SK-N-SH (cell line): ENCODE measurements around the gene P2RX1. TPM values are rescaled to one million over a fixed set of nuclear protein-coding genes. Genes with fewer than 3 reads are reported as not detected.

ENCODE experiments used
- CTCF ChIA-PET: fragments of 300-600, 350-600 bp; formaldehyde crosslinking; extraction: SDS; loops from one replicate; lab custom pipeline; 2021; lab: Yijun Ruan, JAX
- POLR2A ChIA-PET: fragments of 350-600 bp; sonication (Branson Sonifier 250); formaldehyde crosslinking; extraction: SDS; loops from one replicate; lab custom pipeline; 2020; ENCODE audit warnings: antibody characterized with exemption, inconsistent platforms; lab: Yijun Ruan, JAX
- DNase-seq: peaks from one replicate; pipeline ENCODE4 v3.0.0; 2012
- H2AFZ ChIP-seq: fragments of 200-600 bp; sonication (generic); 2 replicates; pipeline ENCODE4 v1.8.1; 2016; ENCODE audit warnings: antibody characterized with exemption, mild to moderate bottlenecking, low read depth
- H3F3A ChIP-seq: fragments of 200-600 bp; sonication (generic); replicated peaks from 2 replicates; pipeline ENCODE3; 2016; ENCODE audit warnings: antibody characterized with exemption, mild to moderate bottlenecking; ENCODE audit not compliant: insufficient read depth
- H3K27ac ChIP-seq, 2 experiments: fragments of 200-500 bp in 1 of 2; fragments of 200-600 bp in 1 of 2; sonication (Bioruptor generic) in 1 of 2; sonication (generic), shearing (Covaris generic) in 1 of 2; 2 replicates each; pipeline versions ENCODE4 v1.5.1 to v1.6.1; 2014 to 2016; ENCODE audit warnings: low read depth in 2 of 2, inconsistent platforms in 1 of 2, low read length in 1 of 2, mild to moderate bottlenecking in 1 of 2, mixed read lengths in 1 of 2
- H3K27me3 ChIP-seq: fragments of 200-600 bp; sonication (generic), shearing (Covaris generic); 2 replicates; pipeline ENCODE4 v1.6.1; 2016; ENCODE audit warnings: mixed run types; ENCODE audit not compliant: insufficient read depth
- H3K36me3 ChIP-seq, 2 experiments: fragments of 200-500 bp in 1 of 2; fragments of 200-600 bp in 1 of 2; sonication (Bioruptor generic) in 1 of 2; sonication (generic) in 1 of 2; replicated peaks in 1 of 2; 2 replicates each; pipeline versions ENCODE3 to v1.5.1; 2014 to 2016; ENCODE audit warnings: low read length in 1 of 2, mild to moderate bottlenecking in 1 of 2; ENCODE audit not compliant: insufficient read depth in 2 of 2, control insufficient read depth in 1 of 2
- H3K4me1 ChIP-seq, 2 experiments: fragments of 200-500 bp in 1 of 2; fragments of 200-600 bp in 1 of 2; sonication (Bioruptor generic) in 1 of 2; sonication (generic), shearing (Covaris generic) in 1 of 2; 2 replicates each; pipeline versions ENCODE4 v1.5.1 to v1.6.1; 2014 to 2016; ENCODE audit warnings: low read depth in 1 of 2, low read length in 1 of 2, mixed run types in 1 of 2; ENCODE audit not compliant: insufficient read depth in 2 of 2, control insufficient read depth in 1 of 2
- H3K4me2 ChIP-seq: fragments of 200-600 bp; sonication (generic), shearing (Covaris generic); 2 replicates; pipeline ENCODE4 v1.6.1; 2017; ENCODE audit warnings: mixed run types
- H3K4me3 ChIP-seq, 2 experiments: fragments of 200-500 bp in 1 of 2; fragments of 200-600 bp in 1 of 2; sonication (Bioruptor generic) in 1 of 2; sonication (generic), shearing (Covaris generic) in 1 of 2; 2 replicates each; pipeline versions ENCODE4 v1.5.1 to v1.8.1; 2014 to 2016; ENCODE audit warnings: low read depth in 2 of 2, inconsistent platforms in 1 of 2, low read length in 1 of 2, mild to moderate bottlenecking in 1 of 2, mixed read lengths in 1 of 2, moderate library complexity in 1 of 2
- H3K79me2 ChIP-seq: fragments of 200-600 bp; sonication (generic); 2 replicates; pipeline ENCODE4 v1.8.1; 2017; ENCODE audit warnings: mild to moderate bottlenecking; ENCODE audit not compliant: insufficient read depth
- H3K9ac ChIP-seq: fragments of 200-600 bp; sonication (generic); 2 replicates; pipeline ENCODE4 v1.6.1; 2017; ENCODE audit warnings: mixed run types
- H3K9me2 ChIP-seq: fragments of 200-600 bp; sonication (generic); 2 replicates; pipeline ENCODE4 v1.6.1; 2017; ENCODE audit warnings: mixed run types
- H3K9me3 ChIP-seq: fragments of 200-600 bp; sonication (generic); 2 replicates; pipeline ENCODE4 v1.6.1; 2017; ENCODE audit warnings: mixed run types, mild to moderate bottlenecking, moderate library complexity
- H4K20me1 ChIP-seq: fragments of 200-600 bp; sonication (generic); 2 replicates; pipeline ENCODE4 v1.6.1; 2017; ENCODE audit warnings: mild to moderate bottlenecking, mixed run types; ENCODE audit not compliant: insufficient read depth
- CHD2 ChIP-seq: fragments of 150-350 bp; IDR thresholded peaks from 2 replicates; pipeline ENCODE4 v1.6.1; 2018; ENCODE audit warnings: low read length; ENCODE audit not compliant: partially characterized antibody
- EP300 ChIP-seq, 2 experiments: IDR thresholded peaks; 2 replicates each; pipeline versions ENCODE4 v1.4.0 to v1.6.1; 2012; ENCODE audit warnings: borderline replicate concordance in 1 of 2, low read depth in 1 of 2, low read length in 1 of 2
- FOXJ3 ChIP-seq: sonication (generic); formaldehyde crosslinking; IDR thresholded peaks from 2 replicates; pipeline ENCODE4 v1.5.1; 2020; ENCODE audit warnings: mild to moderate bottlenecking, missing genetic modification reagents
- FOXM1 ChIP-seq: IDR thresholded peaks from 2 replicates; pipeline ENCODE4 v1.4.0; 2012; ENCODE audit warnings: low read depth, mild to moderate bottlenecking
- GATA2 ChIP-seq: sonication (generic); formaldehyde crosslinking; IDR thresholded peaks from 2 replicates; pipeline ENCODE4 v1.5.0; 2020; ENCODE audit warnings: mild to moderate bottlenecking, missing genetic modification reagents
- JUND ChIP-seq: IDR thresholded peaks from 2 replicates; pipeline ENCODE4 v1.4.0; 2012
- MEF2A ChIP-seq: IDR thresholded peaks from 2 replicates; pipeline ENCODE4 v1.4.0; 2012; ENCODE audit warnings: low read depth, borderline replicate concordance
- MXI1 ChIP-seq: IDR thresholded peaks from 2 replicates; pipeline ENCODE4 v1.6.1; 2012; ENCODE audit warnings: mild to moderate bottlenecking, low read depth, low read length, improper control_type of control experiment
- NRF1 ChIP-seq: IDR thresholded peaks from 2 replicates; pipeline ENCODE4 v1.6.1; 2012; ENCODE audit warnings: low read depth, mild to moderate bottlenecking, low read length
- RAD21 ChIP-seq: IDR thresholded peaks from 2 replicates; pipeline ENCODE4 v1.6.1; 2012; ENCODE audit warnings: mild to moderate bottlenecking, low read length
- RFX5 ChIP-seq: IDR thresholded peaks from 2 replicates; pipeline ENCODE4 v1.6.1; 2012; ENCODE audit warnings: mild to moderate bottlenecking, improper control_type of control experiment, low read length
- SIN3A ChIP-seq: IDR thresholded peaks from 2 replicates; pipeline ENCODE4 v1.6.1; 2012; ENCODE audit warnings: low read depth, mild to moderate bottlenecking, low read length, moderate library complexity, borderline replicate concordance
- SMC3 ChIP-seq: IDR thresholded peaks from 2 replicates; pipeline ENCODE4 v1.6.1; 2012; ENCODE audit warnings: low read depth, low read length, improper control_type of control experiment
- TCF12 ChIP-seq: IDR thresholded peaks from 2 replicates; pipeline ENCODE4 v1.4.0; 2012
- TEAD4 ChIP-seq: IDR thresholded peaks from 2 replicates; pipeline ENCODE4 v1.4.0; 2012; ENCODE audit warnings: mild to moderate bottlenecking, borderline replicate concordance; ENCODE audit not compliant: insufficient read depth
- YY1 ChIP-seq: IDR thresholded peaks from 2 replicates; pipeline ENCODE4 v1.4.0; 2012; ENCODE audit warnings: low read depth, mild to moderate bottlenecking
- WGBS: methylation state at CpG from one replicate; pipeline ENCODE4 v1.1.6; 2017; ENCODE audit warnings: low lambda C conversion rate; 5-methylcytosine and 5-hydroxymethylcytosine counted together
- polyA plus RNA-seq, 3 experiments: library from polyadenylated mRNA; depleted of rRNA; stranded (reverse); fragments of >200 nt; gene quantifications; 2 replicates each; pipeline ENCODE4 v1.2.3, GENCODE V29; 2012
- TF ChIP-seq, protein P1 (sequence below): IDR thresholded peaks from 2 replicates; pipeline ENCODE4; 2012
- TF ChIP-seq, protein P2 (sequence below): IDR thresholded peaks from 2 replicates; pipeline ENCODE4 v1.4.0; 2012; ENCODE audit warnings: low read depth, borderline replicate concordance
- TF ChIP-seq, protein P3 (sequence below): IDR thresholded peaks from 2 replicates; pipeline ENCODE4 v1.4.0; 2012; ENCODE audit warnings: low read depth
- TF ChIP-seq, protein P4 (sequence below): IDR thresholded peaks from 2 replicates; pipeline ENCODE4 v1.4.0; 2012; ENCODE audit warnings: low read depth, borderline replicate concordance
- TF ChIP-seq, protein P5 (sequence below): fragments of 150-350 bp; IDR thresholded peaks from 2 replicates; pipeline ENCODE4 v1.6.1; 2016; ENCODE audit warnings: mild to moderate bottlenecking, low read depth, low read length

The P2RX1 gene
- polyA plus RNA-seq, 1 of the 3 experiments (the other 2 are of a cell fraction), result not detected

DNA sequence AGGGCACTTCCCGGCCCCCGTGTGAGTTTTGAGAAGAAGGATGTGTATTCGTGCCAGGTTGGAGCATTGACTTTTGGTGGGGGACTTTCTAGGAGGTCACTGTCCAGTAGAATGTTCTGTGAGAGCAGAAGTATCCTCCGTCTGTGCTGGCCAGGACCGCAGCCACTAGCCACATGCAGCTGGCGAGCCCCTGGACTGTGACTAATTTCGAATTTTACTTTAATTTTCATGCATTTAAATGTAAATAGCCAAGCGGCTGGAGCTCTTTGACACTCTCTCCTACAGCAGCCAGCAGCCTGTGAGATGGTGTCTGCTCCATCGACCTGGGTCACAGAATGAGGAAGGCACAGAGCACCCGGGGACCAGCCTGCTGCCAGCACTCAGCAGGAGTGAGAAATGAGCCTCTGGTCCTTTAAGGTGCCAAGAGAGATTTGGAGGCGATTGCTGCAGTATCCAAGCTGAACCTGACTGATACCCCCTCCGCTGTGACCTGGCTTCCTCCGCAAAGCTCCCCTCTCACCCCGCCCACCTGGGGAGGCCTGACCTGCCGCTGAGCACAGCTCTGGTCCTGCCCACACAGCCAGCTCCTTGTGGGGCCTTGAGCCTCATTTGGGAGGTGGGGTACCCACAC lies 40.2 kb upstream of the P2RX1 start:
- H3K9ac ChIP-seq, result no peak overlapping the region
- H3K36me3 ChIP-seq, result no peaks in the 10 kb centered on the region
- no peaks in the 10 kb centered on the region for H3K27me3 ChIP-seq
- no peaks in the 10 kb centered on the region for H3K9me2 ChIP-seq
- no peak overlapping the region for H3K4me3 ChIP-seq
- no peak overlapping the region for H3K27ac ChIP-seq
- CTCF ChIA-PET, result interaction anchor here (1.6 kb wide), 1 partner anchor 43 kb away, joined by 7 read pairs; no protein-coding TSS in a partner anchor
- peaks cover 0 to 16% of the 10 kb centered on the region in 2 experiments; a peak in 1 of 4 replicates for H3K4me1 ChIP-seq
- WGBS, result 71% methylated on average over 11 of the region's 15 CpGs
- DNase-seq, result no peak
- H3K79me2 ChIP-seq, result no peaks in the 10 kb centered on the region
- no peak overlapping the region for H2AFZ ChIP-seq
- no peak overlapping the region for H3K4me2 ChIP-seq
- TF ChIP-seq MEF2A (no peak), MXI1 (no peak), CHD2 (no peak), NRF1 (no peak), TEAD4 (no peak), SIN3A (no peak), TCF12 (no peak)
- TF ChIP-seq, protein P1, sequence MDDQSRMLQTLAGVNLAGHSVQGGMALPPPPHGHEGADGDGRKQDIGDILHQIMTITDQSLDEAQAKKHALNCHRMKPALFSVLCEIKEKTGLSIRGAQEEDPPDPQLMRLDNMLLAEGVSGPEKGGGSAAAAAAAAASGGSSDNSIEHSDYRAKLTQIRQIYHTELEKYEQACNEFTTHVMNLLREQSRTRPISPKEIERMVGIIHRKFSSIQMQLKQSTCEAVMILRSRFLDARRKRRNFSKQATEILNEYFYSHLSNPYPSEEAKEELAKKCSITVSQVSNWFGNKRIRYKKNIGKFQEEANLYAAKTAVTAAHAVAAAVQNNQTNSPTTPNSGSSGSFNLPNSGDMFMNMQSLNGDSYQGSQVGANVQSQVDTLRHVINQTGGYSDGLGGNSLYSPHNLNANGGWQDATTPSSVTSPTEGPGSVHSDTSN, result no peak
- TF ChIP-seq, protein P2, sequence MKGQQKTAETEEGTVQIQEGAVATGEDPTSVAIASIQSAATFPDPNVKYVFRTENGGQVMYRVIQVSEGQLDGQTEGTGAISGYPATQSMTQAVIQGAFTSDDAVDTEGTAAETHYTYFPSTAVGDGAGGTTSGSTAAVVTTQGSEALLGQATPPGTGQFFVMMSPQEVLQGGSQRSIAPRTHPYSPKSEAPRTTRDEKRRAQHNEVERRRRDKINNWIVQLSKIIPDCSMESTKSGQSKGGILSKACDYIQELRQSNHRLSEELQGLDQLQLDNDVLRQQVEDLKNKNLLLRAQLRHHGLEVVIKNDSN, result no peak
- TF ChIP-seq, protein P3, sequence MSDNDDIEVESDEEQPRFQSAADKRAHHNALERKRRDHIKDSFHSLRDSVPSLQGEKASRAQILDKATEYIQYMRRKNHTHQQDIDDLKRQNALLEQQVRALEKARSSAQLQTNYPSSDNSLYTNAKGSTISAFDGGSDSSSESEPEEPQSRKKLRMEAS, result no peak
- no peaks in the 10 kb centered on the region for H3K9me3 ChIP-seq
- POLR2A ChIA-PET, result no interaction called here
- no peaks in the 10 kb centered on the region for H4K20me1 ChIP-seq
- H3F3A ChIP-seq, result no peaks in the 10 kb centered on the region

DNA sequence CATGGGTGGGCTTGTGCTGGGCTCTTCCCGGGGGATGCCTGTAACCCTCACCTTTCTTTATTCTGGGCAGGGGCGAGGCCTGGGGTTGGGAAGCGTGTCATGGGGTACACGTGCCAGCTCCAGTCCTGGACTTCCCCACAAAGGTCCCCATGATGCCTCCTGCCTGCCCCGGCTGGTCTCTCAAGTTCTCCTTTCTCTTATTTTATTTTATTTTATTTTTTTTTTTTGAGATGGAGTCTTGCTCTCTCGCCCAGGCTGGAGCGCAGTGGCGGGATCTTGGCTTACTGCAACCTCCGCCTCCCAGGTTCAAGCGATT lies 39.4 kb upstream of the P2RX1 start:
- no peak for DNase-seq
- H3K9me3 ChIP-seq, result no peaks in the 10 kb centered on the region
- no peak overlapping the region for H3K27ac ChIP-seq
- no peaks in the 10 kb centered on the region for H3K36me3 ChIP-seq
- H2AFZ ChIP-seq, result no peak overlapping the region
- ChIA-PET POLR2A (no interaction called here), CTCF (interaction anchor here (1.5 kb wide), 1 partner anchor 52 kb away, joined by 4 read pairs; no protein-coding TSS in a partner anchor)
- H3K9ac ChIP-seq, result no peak overlapping the region
- H3K79me2 ChIP-seq, result no peaks in the 10 kb centered on the region
- no peaks in the 10 kb centered on the region for H3K9me2 ChIP-seq
- no peak overlapping the region for H3K4me3 ChIP-seq
- WGBS, result 91% methylated on average over 9 of the region's 10 CpGs
- peaks cover 0 to 16% of the 10 kb centered on the region in 2 experiments; a peak in 1 of 4 replicates for H3K4me1 ChIP-seq
- no peak overlapping the region for H3K4me2 ChIP-seq
- H4K20me1 ChIP-seq, result no peaks in the 10 kb centered on the region
- no peaks in the 10 kb centered on the region for H3F3A ChIP-seq
- H3K27me3 ChIP-seq, result no peaks in the 10 kb centered on the region
- TF ChIP-seq, protein P4, sequence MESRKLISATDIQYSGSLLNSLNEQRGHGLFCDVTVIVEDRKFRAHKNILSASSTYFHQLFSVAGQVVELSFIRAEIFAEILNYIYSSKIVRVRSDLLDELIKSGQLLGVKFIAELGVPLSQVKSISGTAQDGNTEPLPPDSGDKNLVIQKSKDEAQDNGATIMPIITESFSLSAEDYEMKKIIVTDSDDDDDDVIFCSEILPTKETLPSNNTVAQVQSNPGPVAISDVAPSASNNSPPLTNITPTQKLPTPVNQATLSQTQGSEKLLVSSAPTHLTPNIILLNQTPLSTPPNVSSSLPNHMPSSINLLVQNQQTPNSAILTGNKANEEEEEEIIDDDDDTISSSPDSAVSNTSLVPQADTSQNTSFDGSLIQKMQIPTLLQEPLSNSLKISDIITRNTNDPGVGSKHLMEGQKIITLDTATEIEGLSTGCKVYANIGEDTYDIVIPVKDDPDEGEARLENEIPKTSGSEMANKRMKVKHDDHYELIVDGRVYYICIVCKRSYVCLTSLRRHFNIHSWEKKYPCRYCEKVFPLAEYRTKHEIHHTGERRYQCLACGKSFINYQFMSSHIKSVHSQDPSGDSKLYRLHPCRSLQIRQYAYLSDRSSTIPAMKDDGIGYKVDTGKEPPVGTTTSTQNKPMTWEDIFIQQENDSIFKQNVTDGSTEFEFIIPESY, result no peak
- TF ChIP-seq EP300 (IDR thresholded peaks at IDR 0.05; ENCODE audit: borderline replicate concordance in 1 of 2, low read depth in 1 of 2, low read length in 1 of 2) (no peak), YY1 (no peak), TEAD4 (no peak), FOXM1 (no peak), FOXJ3 (CRISPR knock-in tag) (no peak), SMC3 (no peak), JUND (no peak), SIN3A (no peak), GATA2 (CRISPR knock-in tag) (no peak), RFX5 (no peak), RAD21 (no peak)
- TF ChIP-seq, protein P5, sequence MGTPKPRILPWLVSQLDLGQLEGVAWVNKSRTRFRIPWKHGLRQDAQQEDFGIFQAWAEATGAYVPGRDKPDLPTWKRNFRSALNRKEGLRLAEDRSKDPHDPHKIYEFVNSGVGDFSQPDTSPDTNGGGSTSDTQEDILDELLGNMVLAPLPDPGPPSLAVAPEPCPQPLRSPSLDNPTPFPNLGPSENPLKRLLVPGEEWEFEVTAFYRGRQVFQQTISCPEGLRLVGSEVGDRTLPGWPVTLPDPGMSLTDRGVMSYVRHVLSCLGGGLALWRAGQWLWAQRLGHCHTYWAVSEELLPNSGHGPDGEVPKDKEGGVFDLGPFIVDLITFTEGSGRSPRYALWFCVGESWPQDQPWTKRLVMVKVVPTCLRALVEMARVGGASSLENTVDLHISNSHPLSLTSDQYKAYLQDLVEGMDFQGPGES, result no peak
- TF ChIP-seq, protein P3, result no peak
